NCI-H774 (cell line): ENCODE data around the gene ESPNL.

ENCODE experiments used
- DNase-seq: peaks from one replicate; lab custom pipeline; 2025; lab: John Stamatoyannopoulos, UW

The ESPNL gene

GRCh38 chr2:238128061-238128440 lies 27.9 kb downstream of the ESPNL start:
- DNase-seq, result no peak

- no peak for DNase-seq
Observed at GRCh38 chr2:238128534-238129001, 28.4 kb downstream of the ESPNL start.

- no peak for DNase-seq
Observed at GRCh38 chr2:238129166-238130010, 29.2 kb downstream of the ESPNL start.

- DNase-seq, result no peak
Observed at GRCh38 chr2:238130111-238130695, 30.1 kb downstream of the ESPNL start.

GRCh38 chr2:238130696-238131628 lies 30.8 kb downstream of the ESPNL start:
- no peak for DNase-seq

- no peak for DNase-seq
Observed at GRCh38 chr2:238131761-238132462, 31.8 kb downstream of the ESPNL start.

- DNase-seq, result no peak
Observed at GRCh38 chr2:238132463-238133450, 32.6 kb downstream of the ESPNL start.

- DNase-seq, result no peak
Observed at GRCh38 chr2:238133499-238134392, 33.6 kb downstream of the ESPNL start.

- DNase-seq, result no peak
Observed at GRCh38 chr2:238134393-238134785, 34.2 kb downstream of the ESPNL start.

- DNase-seq, result no peak
Observed at GRCh38 chr2:238135601-238136150, 35.5 kb downstream of the ESPNL start.

- DNase-seq, result no peak
Observed at GRCh38 chr2:238136820-238137537, 36.8 kb downstream of the ESPNL start.

- DNase-seq, result no peak
Observed at GRCh38 chr2:238137885-238138284, 37.7 kb downstream of the ESPNL start.

GRCh38 chr2:238138331-238139195 lies 38.4 kb downstream of the ESPNL start, which contains the start of gene KLHL30:
KLHL30 (plus strand) TSS chr2:238138668; CDS start chr2:238140755, 2,087 bp downstream.
- no peak for DNase-seq

- no peak for DNase-seq
Observed at GRCh38 chr2:238139196-238140039, 39.3 kb downstream of the ESPNL start.

GRCh38 chr2:238140040-238140439 lies 39.9 kb downstream of the ESPNL start:
- DNase-seq, result no peak
